GM19467 (cell line): ENCODE measurements around the gene HNRNPL.

Experiments used
- ATAC-seq: cut with Tn5 transposase; IDR thresholded peaks from one replicate; pipeline ENCODE4 v1.9.1; 2021; ENCODE audit warnings: mild to moderate bottlenecking, moderate library complexity; ENCODE audit not compliant: unreplicated experiment

HNRNPL gene

GRCh38 chr19:38846097-38846496 lies 3.7 kb downstream of the HNRNPL start:
- no peak for ATAC-seq

- ATAC-seq, result no peak
Observed at GRCh38 chr19:38845374-38846024, 4.3 kb downstream of the HNRNPL start.

GRCh38 chr19:38844093-38844686 lies 5.6 kb downstream of the HNRNPL start:
- ATAC-seq, result no peak

GRCh38 chr19:38843175-38843758 lies 6.5 kb downstream of the HNRNPL start:
- no peak for ATAC-seq

GRCh38 chr19:38842439-38843174 lies 7.2 kb downstream of the HNRNPL start:
- no peak for ATAC-seq

- no peak for ATAC-seq
Observed at GRCh38 chr19:38841787-38842438, 7.9 kb downstream of the HNRNPL start.

GRCh38 chr19:38841180-38841766 lies 8.5 kb downstream of the HNRNPL start:
- no peak for ATAC-seq

GRCh38 chr19:38840583-38840968 lies 9.2 kb downstream of the HNRNPL start:
- ATAC-seq, result no peak

- ATAC-seq, result no peak
Observed at GRCh38 chr19:38839816-38840582, 9.8 kb downstream of the HNRNPL start.

- no peak for ATAC-seq
Observed at GRCh38 chr19:38838986-38839761, 10.6 kb downstream of the HNRNPL start.

GRCh38 chr19:38838208-38838985 lies 11.4 kb downstream of the HNRNPL start:
- ATAC-seq, result no peak

GRCh38 chr19:38837656-38838121 lies 12.1 kb downstream of the HNRNPL start:
- no peak for ATAC-seq

GRCh38 chr19:38836983-38837626 lies 12.7 kb downstream of the HNRNPL start:
- no peak for ATAC-seq

- ATAC-seq, result no peak
Observed at GRCh38 chr19:38836159-38836982, 13.4 kb downstream of the HNRNPL start.

- ATAC-seq, result no peak
Observed at GRCh38 chr19:38834590-38834989, 15.2 kb downstream of the HNRNPL start.

GRCh38 chr19:38834104-38834490 lies 15.7 kb downstream of the HNRNPL start:
- ATAC-seq, result no peak

GRCh38 chr19:38833092-38833425 lies 16.7 kb downstream of the HNRNPL start:
- no peak for ATAC-seq
